Endothelial cell of umbilical vein (primary cell): ENCODE measurements around the gene RABGAP1.

ENCODE experiments used
- EZH2 ChIP-seq: IDR thresholded peaks from 2 replicates; pipeline ENCODE4 v1.6.1; 2012; ENCODE audit warnings: borderline replicate concordance, low read depth, mild to moderate bottlenecking, moderate library complexity, low read length, inconsistent platforms; ENCODE audit not compliant: severe bottlenecking
- JUN ChIP-seq: IDR thresholded peaks from 2 replicates; pipeline ENCODE4 v1.6.1; 2011; ENCODE audit warnings: borderline replicate concordance, low read depth; ENCODE audit not compliant: insufficient read length, insufficient read depth
- MYC ChIP-seq: IDR thresholded peaks from one replicate; pipeline ENCODE4 v1.6.1; 2011; ENCODE audit warnings: mild to moderate bottlenecking, low read depth, low read length
- POLR2A ChIP-seq: IDR thresholded peaks from 2 replicates; pipeline ENCODE4 v1.6.1; 2012; ENCODE audit warnings: low read depth, mild to moderate bottlenecking, control low read depth, low read length
- TF ChIP-seq, protein P1 (sequence below), 2 donors: IDR thresholded peaks; 1 replicate in 1 of 2; 2 replicates in 1 of 2; pipeline ENCODE4 v1.5.1; 2011; ENCODE audit warnings: low read length in 2 of 2, mild to moderate bottlenecking in 2 of 2, moderate library complexity in 2 of 2, control low read depth in 1 of 2, inconsistent platforms in 1 of 2, low read depth in 1 of 2; ENCODE audit not compliant: insufficient read depth in 1 of 2; ENCODE audit errors: extremely low read depth in 1 of 2
- TF ChIP-seq, protein P2 (sequence below): IDR thresholded peaks from 2 replicates; pipeline ENCODE4 v1.6.1; 2011; ENCODE audit not compliant: insufficient read depth, insufficient read length

DNA sequence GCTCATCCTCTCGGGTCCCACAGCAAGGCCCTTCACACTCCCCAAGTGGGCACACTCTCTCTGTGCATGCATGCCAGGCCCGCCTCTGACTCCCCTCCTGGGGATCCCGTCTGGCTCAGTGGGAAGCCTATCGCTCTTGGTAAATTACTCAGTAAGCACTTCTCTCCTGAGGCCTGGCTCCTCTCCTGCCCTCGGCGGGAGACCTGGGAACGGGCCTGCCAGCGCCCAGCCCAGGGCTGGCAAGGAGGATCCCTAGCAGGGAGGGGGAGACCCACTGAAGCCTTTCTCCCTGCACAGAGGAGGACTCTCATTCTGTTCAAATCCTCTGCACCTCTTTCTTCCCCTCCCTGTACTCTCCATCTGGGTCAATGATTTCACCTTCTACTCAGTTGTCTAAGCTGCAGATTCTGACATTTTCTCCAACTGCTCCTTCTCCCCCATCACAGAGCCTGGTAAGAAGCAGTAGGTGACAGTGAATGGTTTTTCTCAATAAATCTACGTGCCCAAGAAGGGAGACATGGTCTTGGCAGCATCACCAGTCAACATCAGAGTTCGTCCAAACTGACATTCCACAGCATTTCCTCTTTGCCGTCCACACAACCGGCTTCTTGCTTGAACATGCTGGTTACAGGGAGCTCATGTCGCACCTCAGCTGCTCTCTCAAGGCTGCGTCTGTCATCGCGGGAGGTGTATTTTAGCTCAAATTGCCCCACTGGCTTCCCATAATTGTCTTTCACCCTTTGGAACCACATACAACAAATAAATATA is 174.5 kb downstream of the RABGAP1 start:
- TF ChIP-seq, protein P1, sequence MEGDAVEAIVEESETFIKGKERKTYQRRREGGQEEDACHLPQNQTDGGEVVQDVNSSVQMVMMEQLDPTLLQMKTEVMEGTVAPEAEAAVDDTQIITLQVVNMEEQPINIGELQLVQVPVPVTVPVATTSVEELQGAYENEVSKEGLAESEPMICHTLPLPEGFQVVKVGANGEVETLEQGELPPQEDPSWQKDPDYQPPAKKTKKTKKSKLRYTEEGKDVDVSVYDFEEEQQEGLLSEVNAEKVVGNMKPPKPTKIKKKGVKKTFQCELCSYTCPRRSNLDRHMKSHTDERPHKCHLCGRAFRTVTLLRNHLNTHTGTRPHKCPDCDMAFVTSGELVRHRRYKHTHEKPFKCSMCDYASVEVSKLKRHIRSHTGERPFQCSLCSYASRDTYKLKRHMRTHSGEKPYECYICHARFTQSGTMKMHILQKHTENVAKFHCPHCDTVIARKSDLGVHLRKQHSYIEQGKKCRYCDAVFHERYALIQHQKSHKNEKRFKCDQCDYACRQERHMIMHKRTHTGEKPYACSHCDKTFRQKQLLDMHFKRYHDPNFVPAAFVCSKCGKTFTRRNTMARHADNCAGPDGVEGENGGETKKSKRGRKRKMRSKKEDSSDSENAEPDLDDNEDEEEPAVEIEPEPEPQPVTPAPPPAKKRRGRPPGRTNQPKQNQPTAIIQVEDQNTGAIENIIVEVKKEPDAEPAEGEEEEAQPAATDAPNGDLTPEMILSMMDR (IDR thresholded peaks at IDR 0.05; ENCODE audit: extremely low read depth in 1 of 2, insufficient read depth in 1 of 2, low read depth in 1 of 2, low read length in 2 of 2) = no peak
- TF ChIP-seq, protein P2, sequence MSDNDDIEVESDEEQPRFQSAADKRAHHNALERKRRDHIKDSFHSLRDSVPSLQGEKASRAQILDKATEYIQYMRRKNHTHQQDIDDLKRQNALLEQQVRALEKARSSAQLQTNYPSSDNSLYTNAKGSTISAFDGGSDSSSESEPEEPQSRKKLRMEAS = no peak
- TF ChIP-seq POLR2A (no peak), JUN (no peak), MYC (no peak), EZH2 (no peak)
